SU-DHL-6 (cell line): Measurements from ENCODE around the gene EXOC6B.

Experiments used
- EZH2phosphoT487 ChIP-seq: fragments of 200-600 bp; sonication (generic), shearing (Covaris generic); conservative IDR thresholded peaks from 2 replicates; pipeline ENCODE4 v1.6.1; 2018; ENCODE audit warnings: mild to moderate bottlenecking, antibody characterized with exemption, low read length, moderate library complexity, mixed read lengths
- TF ChIP-seq, protein P1 (sequence below): fragments of 200-600 bp; sonication (generic); IDR thresholded peaks from one replicate; pipeline ENCODE4 v1.5.1; 2017; ENCODE audit warnings: antibody characterized with exemption, mild to moderate bottlenecking, low read length, moderate library complexity; ENCODE audit not compliant: insufficient read depth, poor library complexity, severe bottlenecking

- TF ChIP-seq, protein P1, sequence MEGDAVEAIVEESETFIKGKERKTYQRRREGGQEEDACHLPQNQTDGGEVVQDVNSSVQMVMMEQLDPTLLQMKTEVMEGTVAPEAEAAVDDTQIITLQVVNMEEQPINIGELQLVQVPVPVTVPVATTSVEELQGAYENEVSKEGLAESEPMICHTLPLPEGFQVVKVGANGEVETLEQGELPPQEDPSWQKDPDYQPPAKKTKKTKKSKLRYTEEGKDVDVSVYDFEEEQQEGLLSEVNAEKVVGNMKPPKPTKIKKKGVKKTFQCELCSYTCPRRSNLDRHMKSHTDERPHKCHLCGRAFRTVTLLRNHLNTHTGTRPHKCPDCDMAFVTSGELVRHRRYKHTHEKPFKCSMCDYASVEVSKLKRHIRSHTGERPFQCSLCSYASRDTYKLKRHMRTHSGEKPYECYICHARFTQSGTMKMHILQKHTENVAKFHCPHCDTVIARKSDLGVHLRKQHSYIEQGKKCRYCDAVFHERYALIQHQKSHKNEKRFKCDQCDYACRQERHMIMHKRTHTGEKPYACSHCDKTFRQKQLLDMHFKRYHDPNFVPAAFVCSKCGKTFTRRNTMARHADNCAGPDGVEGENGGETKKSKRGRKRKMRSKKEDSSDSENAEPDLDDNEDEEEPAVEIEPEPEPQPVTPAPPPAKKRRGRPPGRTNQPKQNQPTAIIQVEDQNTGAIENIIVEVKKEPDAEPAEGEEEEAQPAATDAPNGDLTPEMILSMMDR: no peak
- TF ChIP-seq EZH2phosphoT487: no peak
These were observed 413.6 kb downstream of the EXOC6B start for GRCh38 chr2:72412214-72412613.
